H1 (cell line): ENCODE results near the gene LDLRAD4. TPM values are rescaled to one million over a fixed set of nuclear protein-coding genes. Genes with fewer than 3 reads are reported as not detected.

Experiments used
- CTCF ChIA-PET: fragments of 300-600 bp; sonication (Branson Sonifier 250); formaldehyde crosslinking; loops from one replicate; lab custom pipeline; 2021; ENCODE audit not compliant: partially characterized antibody; lab: Charles Lee
- POLR2A ChIA-PET: fragments of 300-600 bp; sonication (Branson Sonifier 250); formaldehyde crosslinking; loops from one replicate; lab custom pipeline; 2021; ENCODE audit warnings: inconsistent platforms; ENCODE audit not compliant: partially characterized antibody; lab: Charles Lee
- DNase-seq, 2 experiments: peaks; one replicate each; pipeline versions ENCODE4 v3.0.0 to v3.0.0-alpha.2; 2010 to 2022; ENCODE audit warnings: low spot score in 2 of 2, low read depth in 1 of 2, mixed read lengths in 1 of 2
- FAIRE-seq: peaks from 2 replicates; lab custom pipeline; 2011; peaks lifted over from hg19 to GRCh38; lab: Jason Lieb, UNC
- H2AFZ ChIP-seq: 2 replicates; pipeline ENCODE4 v1.8.1; 2012; ENCODE audit warnings: low read length, inconsistent platforms
- H2AK5ac ChIP-seq: 2 replicates; pipeline ENCODE4 v1.6.1; 2013; ENCODE audit warnings: low read depth, low read length
- H2BK120ac ChIP-seq: replicated peaks from 2 replicates; pipeline ENCODE3; 2013; ENCODE audit warnings: low read depth, low read length, inconsistent platforms
- H2BK12ac ChIP-seq: 2 replicates; pipeline ENCODE4 v1.6.1; 2013; ENCODE audit warnings: low read depth, low read length
- H2BK15ac ChIP-seq: 2 replicates; pipeline ENCODE4 v1.6.1; 2013; ENCODE audit warnings: low read length
- H2BK20ac ChIP-seq: 2 replicates; pipeline ENCODE4 v1.6.1; 2013; ENCODE audit warnings: low read length
- H2BK5ac ChIP-seq: 2 replicates; pipeline ENCODE4 v1.6.1; 2013; ENCODE audit warnings: low read depth, low read length
- H3K14ac ChIP-seq: 2 replicates; pipeline ENCODE4 v1.6.1; 2013; ENCODE audit warnings: inconsistent platforms; ENCODE audit not compliant: insufficient read length
- H3K18ac ChIP-seq: 2 replicates; pipeline ENCODE4 v1.6.1; 2013; ENCODE audit warnings: low read length; ENCODE audit errors: extremely low read depth
- H3K23ac ChIP-seq: 2 replicates; pipeline ENCODE4 v1.6.1; 2013; ENCODE audit warnings: inconsistent platforms; ENCODE audit not compliant: insufficient read length
- H3K23me2 ChIP-seq: 2 replicates; pipeline ENCODE4 v1.6.1; 2013; ENCODE audit warnings: low read depth, low read length
- H3K27ac ChIP-seq: 2 replicates; pipeline ENCODE4 v1.6.1; 2011; ENCODE audit warnings: low read depth, low read length, inconsistent platforms
- H3K27me3 ChIP-seq, 4 experiments: replicated peaks in 1 of 4; 1 replicate in 1 of 4; 2 replicates in 3 of 4; pipeline versions ENCODE4 v1.6.1 to v1.8.1; 2011 to 2013; ENCODE audit warnings: low read length in 3 of 4, mild to moderate bottlenecking in 3 of 4, inconsistent platforms in 2 of 4, mixed read lengths in 2 of 4, moderate library complexity in 1 of 4; ENCODE audit not compliant: control insufficient read depth in 3 of 4, insufficient read depth in 3 of 4; ENCODE audit errors: extremely low read depth in 1 of 4
- H3K36me3 ChIP-seq, 4 experiments: 2 replicates each; pipeline versions ENCODE4 v1.6.1 to v1.8.1; 2011 to 2013; ENCODE audit warnings: mild to moderate bottlenecking in 4 of 4, low read length in 3 of 4, moderate library complexity in 2 of 4, control low read depth in 1 of 4, inconsistent platforms in 1 of 4; ENCODE audit not compliant: insufficient read depth in 4 of 4, control insufficient read depth in 2 of 4
- H3K4ac ChIP-seq: replicated peaks from 2 replicates; pipeline ENCODE3; 2013; ENCODE audit warnings: low read length, low read depth, mixed read lengths, inconsistent platforms; ENCODE audit not compliant: insufficient read length
- H3K4me1 ChIP-seq, 4 experiments: replicated peaks in 1 of 4; 1 replicate in 1 of 4; 2 replicates in 3 of 4; pipeline versions ENCODE4 v1.6.1 to v1.8.1; 2011 to 2013; ENCODE audit warnings: low read length in 3 of 4, inconsistent platforms in 2 of 4, mixed read lengths in 1 of 4; ENCODE audit not compliant: insufficient read depth in 4 of 4, control insufficient read depth in 3 of 4
- H3K4me2 ChIP-seq, 2 experiments: 2 replicates each; pipeline versions ENCODE4 v1.6.1 to v1.8.1; 2011 to 2013; ENCODE audit warnings: low read depth in 2 of 2, low read length in 2 of 2, control low read depth in 1 of 2, inconsistent platforms in 1 of 2, mild to moderate bottlenecking in 1 of 2; ENCODE audit not compliant: insufficient read depth in 1 of 2
- H3K4me3 ChIP-seq, 4 experiments: fragments of 200-600, 300-600 bp in 1 of 4; sonication (generic), shearing (Covaris generic), sonication (Bioruptor Twin) in 1 of 4; 2 replicates each; pipeline versions ENCODE4 v1.5.1 to v1.8.1; 2011 to 2016; ENCODE audit warnings: low read length in 4 of 4, low read depth in 3 of 4, control low read depth in 2 of 4, inconsistent platforms in 2 of 4, mild to moderate bottlenecking in 2 of 4, mixed read lengths in 1 of 4, moderate library complexity in 1 of 4; ENCODE audit not compliant: insufficient read depth in 2 of 4; ENCODE audit errors: extremely low read depth in 1 of 4
- H3K56ac ChIP-seq: replicated peaks from 2 replicates; pipeline ENCODE3; 2013; ENCODE audit warnings: low read depth, mild to moderate bottlenecking, mixed read lengths, low read length, inconsistent platforms; ENCODE audit not compliant: insufficient read length
- H3K79me1 ChIP-seq: 2 replicates; pipeline ENCODE4 v1.6.1; 2013; ENCODE audit warnings: low read depth, low read length, control low read depth
- H3K79me2 ChIP-seq, 2 experiments: 2 replicates each; pipeline versions ENCODE4 v1.6.1 to v1.8.1; 2012 to 2013; ENCODE audit warnings: low read length in 2 of 2, mild to moderate bottlenecking in 2 of 2, inconsistent platforms in 1 of 2; ENCODE audit not compliant: insufficient read depth in 2 of 2, control insufficient read depth in 1 of 2
- H3K9ac ChIP-seq, 4 experiments: replicated peaks in 1 of 4; 1 replicate in 1 of 4; 2 replicates in 3 of 4; pipeline versions ENCODE4 v1.6.1 to v1.8.1; 2011 to 2013; ENCODE audit warnings: low read depth in 3 of 4, low read length in 3 of 4, control low read depth in 2 of 4, mild to moderate bottlenecking in 2 of 4, moderate library complexity in 2 of 4, inconsistent platforms in 1 of 4; ENCODE audit errors: extremely low read depth in 1 of 4
- H3K9me3 ChIP-seq, 2 experiments: 2 replicates each; pipeline versions ENCODE4 v1.6.1 to v1.8.1; 2012 to 2013; ENCODE audit warnings: mild to moderate bottlenecking in 2 of 2, moderate library complexity in 2 of 2, control low read depth in 1 of 2, inconsistent platforms in 1 of 2, low read depth in 1 of 2, low read length in 1 of 2, mixed read lengths in 1 of 2; ENCODE audit not compliant: insufficient read depth in 2 of 2
- H4K20me1 ChIP-seq, 2 experiments: replicated peaks in 1 of 2; 2 replicates each; pipeline versions ENCODE3 to v1.8.1; 2011 to 2013; ENCODE audit warnings: inconsistent platforms in 2 of 2, low read length in 2 of 2, mild to moderate bottlenecking in 1 of 2; ENCODE audit not compliant: insufficient read depth in 2 of 2, control insufficient read depth in 1 of 2
- H4K5ac ChIP-seq: 2 replicates; pipeline ENCODE4 v1.6.1; 2013; ENCODE audit warnings: low read length, low read depth, mixed read lengths, inconsistent platforms; ENCODE audit not compliant: insufficient read length
- H4K8ac ChIP-seq: 2 replicates; pipeline ENCODE4 v1.8.0; 2013; ENCODE audit warnings: mild to moderate bottlenecking, moderate library complexity, low read length, inconsistent platforms; ENCODE audit not compliant: insufficient read depth; ENCODE audit errors: extremely low read depth
- H4K91ac ChIP-seq: replicated peaks from 2 replicates; pipeline ENCODE3; 2013; ENCODE audit warnings: low read length, mixed read lengths, inconsistent platforms; ENCODE audit not compliant: insufficient read length
- CEBPB ChIP-seq: IDR thresholded peaks from 2 replicates; pipeline ENCODE4 v1.6.1; 2012; ENCODE audit warnings: low read depth, low read length
- NANOG ChIP-seq: IDR thresholded peaks from 2 replicates; pipeline ENCODE4 v1.6.1; 2011; ENCODE audit warnings: low read length, low read depth, mild to moderate bottlenecking, inconsistent platforms; ENCODE audit not compliant: insufficient read depth, poor library complexity, severe bottlenecking
- SP2 ChIP-seq: IDR thresholded peaks from 2 replicates; pipeline ENCODE4 v1.6.1; 2012; ENCODE audit warnings: mild to moderate bottlenecking, low read length, inconsistent platforms
- TAF7 ChIP-seq: optimal IDR thresholded peaks from 2 replicates; pipeline ENCODE3; 2011; ENCODE audit warnings: low read depth, mild to moderate bottlenecking, inconsistent platforms, low read length, moderate library complexity, borderline replicate concordance
- WGBS, 2 experiments: shearing (Covaris generic) in 1 of 2; methylation state at CpG; one replicate each; pipeline versions ENCODE4 v1.1.6 to v1.1.7; 2013 to 2015; ENCODE audit warnings: low lambda C conversion rate in 2 of 2, mixed read lengths in 2 of 2, inconsistent platforms in 1 of 2, low coverage in 1 of 2, missing lambda C conversion rate in 1 of 2; ENCODE audit not compliant: insufficient replicate concordance in 2 of 2, insufficient coverage in 1 of 2, insufficient read length in 1 of 2; ENCODE audit errors: extremely low coverage in 1 of 2, missing lambda C conversion rate in 1 of 2; 5-methylcytosine and 5-hydroxymethylcytosine counted together
- polyA plus RNA-seq, 7 experiments: library from polyadenylated mRNA; depleted of rRNA in 3 of 7; stranded (reverse) in 5 of 7; unstranded in 2 of 7; fragments of >200 nt in 5 of 7; fragments of 200-250 nt in 2 of 7; gene quantifications; 1 replicate in 5 of 7; 2 replicates in 1 of 7; 4 replicates in 1 of 7; pipeline versions ENCODE4 v1.2.1 to v1.2.3, GENCODE V29; 2011 to 2013; ENCODE audit warnings: missing spikeins in 2 of 7, mixed read lengths in 2 of 7
- total RNA-seq: library from RNA; stranded (reverse); fragmentation: NEBNext Ultra II Directional; extraction: Animal tissue kit (Norgen Biotek cat#: 25700); gene quantifications from 2 replicates; pipeline ENCODE4 v1.2.1, GENCODE V29; 2021

Gene LDLRAD4
- total and polyA plus RNA-seq, 2 of the 8 experiments (the other 6 are each of a cell fraction or from before 2014, with no cell fraction given) = 0.77 to 1.4 TPM

DNA sequence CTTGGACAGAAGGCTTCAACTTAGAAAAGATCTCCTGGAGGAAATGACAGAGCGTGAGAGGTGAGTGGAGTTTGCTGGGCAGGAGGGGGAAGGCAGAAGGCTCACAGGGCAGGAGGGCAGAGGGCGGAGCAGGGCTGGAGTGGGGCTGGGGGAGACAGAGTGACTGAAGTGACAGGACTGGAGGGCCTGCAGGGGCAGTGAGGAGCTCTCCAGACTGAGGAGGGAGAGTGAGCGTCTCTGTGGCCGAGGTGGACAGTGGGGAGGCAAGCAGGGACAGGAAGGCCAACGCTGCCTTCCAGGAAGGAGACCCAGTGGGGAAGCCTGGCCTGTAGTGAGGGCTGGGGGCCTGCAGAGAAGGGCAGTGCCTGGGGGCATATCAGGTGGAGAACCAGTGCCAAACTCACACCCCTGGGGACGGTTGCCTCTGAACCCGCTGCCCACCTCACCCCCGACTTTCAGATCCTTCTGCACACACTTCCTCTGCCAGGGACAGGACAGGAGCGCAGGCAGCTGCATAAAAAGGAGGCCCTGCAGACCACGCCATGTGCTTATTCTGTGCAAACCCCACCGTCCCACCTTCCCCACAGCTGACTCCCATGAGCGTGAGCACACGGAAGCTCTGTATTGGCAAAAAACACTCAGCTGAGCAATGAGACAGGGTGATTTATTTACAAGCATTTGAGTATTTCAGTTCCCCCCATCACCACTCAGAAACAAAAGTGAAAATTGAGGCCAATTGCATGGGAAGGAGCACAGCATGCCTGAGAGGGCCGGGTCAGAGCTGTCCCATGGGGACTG is 263.5 kb downstream of the LDLRAD4 start:
- Histone ChIP-seq H3K27me3 (no peaks in the 10 kb centered on the region), H4K8ac (no peak overlapping the region), H2BK12ac (no peak overlapping the region), H4K91ac (no peak overlapping the region), H3K4me1 (peaks cover 0 to 5% (median under 1%) of the 10 kb centered on the region in 4 experiments; a peak in 5 of 7 replicates), H2BK120ac (no peak overlapping the region), H4K20me1 (peaks cover 0 to 1% of the 10 kb centered on the region in 2 experiments), H3K14ac (no peak overlapping the region), H2BK15ac (no peak overlapping the region), H2BK5ac (no peak overlapping the region), H2AFZ (no peak overlapping the region), H2BK20ac (no peak overlapping the region), H3K79me1 (no peaks in the 10 kb centered on the region), H3K23ac (no peak overlapping the region), H3K27ac (no peak overlapping the region), H3K18ac (no peak overlapping the region), H4K5ac (no peak overlapping the region), H3K4me2 (no peak overlapping the region), H3K4ac (no peak overlapping the region), H2AK5ac (no peak overlapping the region; the same call in 1 of the 2 replicates), H3K56ac (no peak overlapping the region), H3K23me2 (no peaks in the 10 kb centered on the region), H3K4me3 (no peak overlapping the region), H3K79me2 (no peaks in the 10 kb centered on the region), H3K9me3 (no peaks in the 10 kb centered on the region), H3K9ac (no peak overlapping the region), H3K36me3 (no peaks in the 10 kb centered on the region)
- TF ChIP-seq NANOG = no peak
- TF ChIP-seq CEBPB = no peak
- no peak for TF ChIP-seq SP2
- no peak for TF ChIP-seq TAF7
- FAIRE-seq = no peak
- POLR2A ChIA-PET = no interaction called here
- CTCF ChIA-PET = interaction anchor here (0.9 kb wide), 1 partner anchor 11 kb away, joined by 3 read pairs; no protein-coding TSS in a partner anchor
- 89% methylated on average over 14 of the region's 14 CpGs; no CpG with 5 or more reads in 1 of the 2 experiments for WGBS, 2 experiments
- no peak for DNase-seq
